SK-N-SH treated with all-trans-retinoic acid at 6 μM for 48 hours (cell line): ENCODE results near the gene ACSBG1.

Source experiments
- TSHZ2 ChIP-seq: fragments of 250-450 bp; sonication (Bioruptor Pico); IDR thresholded peaks from 2 replicates; pipeline ENCODE4 v1.5.0; 2020; ENCODE audit warnings: mild to moderate bottlenecking, moderate library complexity
- ZC3H10 ChIP-seq: fragments of 250-450 bp; sonication (Bioruptor Pico); IDR thresholded peaks from 2 replicates; pipeline ENCODE4 v1.5.1; 2021; ENCODE audit warnings: mild to moderate bottlenecking, moderate library complexity
- ZNF565 ChIP-seq: fragments of 450-650 bp; formaldehyde crosslinking; conservative IDR thresholded peaks from 2 replicates; pipeline ENCODE4 v1.5.0; 2020; ENCODE audit warnings: low read depth, mild to moderate bottlenecking, moderate library complexity
- TF ChIP-seq, protein P1 (sequence below): fragments of 250-450 bp; sonication (Bioruptor Pico); IDR thresholded peaks from 2 replicates; pipeline ENCODE4 v1.8.0; 2021; ENCODE audit warnings: low read depth, mild to moderate bottlenecking, moderate library complexity, borderline replicate concordance

- TF ChIP-seq TSHZ2 (CRISPR knock-in tag): no peak
- TF ChIP-seq, protein P1, sequence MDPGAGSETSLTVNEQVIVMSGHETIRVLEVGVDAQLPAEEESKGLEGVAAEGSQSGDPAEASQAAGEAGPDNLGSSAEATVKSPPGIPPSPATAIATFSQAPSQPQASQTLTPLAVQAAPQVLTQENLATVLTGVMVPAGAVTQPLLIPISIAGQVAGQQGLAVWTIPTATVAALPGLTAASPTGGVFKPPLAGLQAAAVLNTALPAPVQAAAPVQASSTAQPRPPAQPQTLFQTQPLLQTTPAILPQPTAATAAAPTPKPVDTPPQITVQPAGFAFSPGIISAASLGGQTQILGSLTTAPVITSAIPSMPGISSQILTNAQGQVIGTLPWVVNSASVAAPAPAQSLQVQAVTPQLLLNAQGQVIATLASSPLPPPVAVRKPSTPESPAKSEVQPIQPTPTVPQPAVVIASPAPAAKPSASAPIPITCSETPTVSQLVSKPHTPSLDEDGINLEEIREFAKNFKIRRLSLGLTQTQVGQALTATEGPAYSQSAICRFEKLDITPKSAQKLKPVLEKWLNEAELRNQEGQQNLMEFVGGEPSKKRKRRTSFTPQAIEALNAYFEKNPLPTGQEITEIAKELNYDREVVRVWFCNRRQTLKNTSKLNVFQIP (CRISPR knock-in tag): no peak
- no peak for TF ChIP-seq ZC3H10 (CRISPR knock-in tag)
- no peak for TF ChIP-seq ZNF565 (CRISPR knock-in tag)
Measured at GRCh38 chr15:78156653-78157052, 77.7 kb downstream of the ACSBG1 start.
